IPS DF 4.7 (cell line): Measurements from ENCODE around the gene NNMT.

Source experiments
- DNase-seq: peaks from one replicate; pipeline ENCODE4 v3.0.0-alpha.2; 2013; ENCODE audit warnings: low spot score; ENCODE audit errors: extremely low read depth

The NNMT gene

GRCh38 chr11:114262681-114263512 lies 33.3 kb upstream of the NNMT start:
- no peak for DNase-seq

DNA sequence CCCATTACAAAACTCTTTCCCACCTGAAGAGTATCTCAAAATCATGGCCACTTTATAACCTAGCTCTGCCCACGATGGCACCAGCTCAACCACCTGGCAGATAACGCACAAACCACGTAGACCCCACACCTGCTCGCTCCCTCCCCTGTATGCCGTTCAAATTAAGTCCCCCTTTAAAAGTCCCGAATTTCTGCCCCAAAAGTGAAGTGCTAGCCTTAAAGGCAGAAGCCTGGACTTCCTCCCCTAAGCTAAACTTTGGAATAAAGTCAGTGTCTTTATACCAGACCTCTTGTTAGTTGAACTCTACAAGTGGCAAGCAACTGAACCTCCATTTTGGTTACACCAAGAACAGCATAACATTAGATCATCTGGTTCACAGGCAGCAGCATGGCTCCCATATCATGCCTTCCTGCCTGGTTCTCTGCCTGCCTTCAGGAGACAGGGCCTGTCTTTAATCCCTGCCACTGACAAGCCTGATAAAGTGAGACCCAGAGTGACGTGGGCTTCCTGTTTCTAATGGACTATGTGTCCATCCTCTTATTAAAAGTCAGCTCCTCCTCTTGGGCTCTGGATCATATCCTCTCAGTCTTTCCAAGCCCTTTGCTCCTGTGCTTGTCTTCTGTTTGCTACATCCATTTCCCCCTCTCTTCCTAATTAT lies 32.6 kb upstream of the NNMT start:
- DNase-seq, result no peak

- no peak for DNase-seq
Observed at GRCh38 chr11:114264381-114264780, 31.8 kb upstream of the NNMT start.

GRCh38 chr11:114265122-114265878 lies 30.9 kb upstream of the NNMT start:
- DNase-seq, result no peak

DNA sequence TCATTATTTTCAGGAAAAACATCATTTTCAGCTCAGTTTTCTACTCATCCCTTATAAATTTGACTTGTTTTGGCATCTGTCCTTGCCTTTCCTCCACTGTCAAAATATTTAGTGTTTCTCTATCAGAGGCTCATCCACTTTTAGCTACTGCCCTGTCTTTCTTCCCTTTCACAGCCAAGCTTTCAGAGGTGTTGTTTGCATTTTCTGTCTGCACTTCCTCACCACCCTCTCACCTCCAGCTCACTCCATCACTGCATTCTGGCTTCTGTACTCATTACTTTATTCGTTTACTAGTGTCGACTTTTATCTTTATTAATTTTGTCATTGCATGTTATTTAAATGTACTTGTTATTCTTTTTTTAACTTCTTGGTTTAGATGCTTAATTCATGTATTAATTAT lies 26.7 kb upstream of the NNMT start:
- DNase-seq, result no peak

- DNase-seq, result no peak
Observed at GRCh38 chr11:114270531-114271270, 25.5 kb upstream of the NNMT start.

DNA sequence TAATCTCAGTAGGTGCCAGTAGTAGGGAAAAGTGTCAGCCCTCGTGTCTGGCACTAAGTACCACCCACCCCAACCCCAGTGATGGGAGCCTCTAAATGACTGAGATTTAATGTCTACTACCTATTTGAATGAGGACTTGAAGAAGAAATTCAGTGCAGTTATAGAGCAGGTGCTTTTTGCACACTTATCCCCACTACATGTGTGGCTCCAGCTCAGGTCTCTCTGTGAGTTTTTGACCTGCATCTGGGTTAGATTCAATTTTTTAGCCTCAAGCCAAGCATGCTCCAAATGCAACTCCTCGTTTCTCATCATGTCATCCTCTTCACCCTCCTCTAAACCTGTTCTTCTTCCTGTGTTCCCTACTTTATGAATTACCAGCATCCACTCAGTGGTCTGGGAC lies 24.9 kb upstream of the NNMT start:
- DNase-seq, result no peak

- DNase-seq, result no peak
Observed at GRCh38 chr11:114272311-114272710, 23.9 kb upstream of the NNMT start.

- no peak for DNase-seq
Observed at GRCh38 chr11:114273071-114273470, 23.1 kb upstream of the NNMT start.

DNA sequence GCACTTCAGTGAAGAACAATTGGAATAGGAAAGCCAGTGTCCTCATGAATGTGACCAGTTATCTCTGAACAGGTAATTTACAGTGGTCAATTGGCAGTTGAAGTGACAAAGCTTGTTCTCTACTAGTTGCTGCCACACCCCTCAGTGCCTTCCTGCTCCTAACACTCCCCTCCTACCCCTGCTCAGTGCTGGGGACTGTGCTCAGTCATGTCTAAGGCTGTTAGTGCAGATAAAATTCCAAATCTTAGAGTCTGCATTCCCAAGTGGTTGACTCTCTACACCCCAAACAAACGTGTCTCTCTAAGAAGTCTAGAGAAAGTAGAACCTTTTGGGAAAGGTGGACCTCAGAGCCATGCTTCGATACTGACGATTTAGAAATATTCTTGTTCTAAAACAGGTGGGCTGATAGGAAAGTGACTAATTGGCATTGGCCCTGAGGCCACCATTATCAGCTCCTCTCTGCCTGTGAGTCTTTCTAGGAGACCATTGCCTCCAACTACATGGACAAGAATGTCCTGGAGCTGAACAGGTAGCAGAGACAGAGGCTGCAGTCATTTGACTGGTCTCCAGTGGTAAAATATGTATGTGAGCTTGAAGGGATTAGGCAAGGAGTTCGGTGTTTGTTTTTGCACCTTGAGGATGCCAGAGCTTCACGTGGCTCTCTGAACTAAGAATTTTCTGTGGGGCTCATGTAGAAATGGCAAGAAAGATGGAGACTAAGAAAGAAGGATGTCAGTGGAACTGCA lies 22.1 kb upstream of the NNMT start:
- no peak for DNase-seq

- DNase-seq, result no peak
Observed at GRCh38 chr11:114274637-114275036, 21.6 kb upstream of the NNMT start.

DNA sequence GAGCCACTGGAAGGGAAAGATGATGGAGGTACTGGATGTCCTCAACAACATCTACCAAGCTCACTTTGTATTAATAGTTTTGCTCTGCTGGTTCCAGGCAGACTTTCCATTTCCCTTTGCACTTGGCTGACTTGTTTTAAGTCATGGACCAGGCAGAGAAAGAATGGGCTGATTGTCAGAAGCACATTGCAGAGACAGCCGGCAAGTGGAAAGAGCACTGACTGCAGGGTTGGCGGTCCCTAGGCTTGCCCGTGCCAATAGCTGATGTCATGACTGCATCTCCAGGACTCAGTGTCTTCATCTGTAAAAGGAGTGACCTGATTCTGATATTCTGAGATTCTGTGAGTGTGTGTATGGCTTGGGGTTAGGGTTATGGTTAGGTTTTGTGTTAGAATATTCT lies 20.9 kb upstream of the NNMT start:
- no peak for DNase-seq

GRCh38 chr11:114276077-114276476 lies 20.1 kb upstream of the NNMT start:
- no peak for DNase-seq

GRCh38 chr11:114277637-114278341 lies 18.4 kb upstream of the NNMT start:
- no peak for DNase-seq

- no peak for DNase-seq
Observed at GRCh38 chr11:114278342-114279065, 17.7 kb upstream of the NNMT start.

- DNase-seq, result no peak
Observed at GRCh38 chr11:114279792-114280546, 16.2 kb upstream of the NNMT start.

- no peak for DNase-seq
Observed at GRCh38 chr11:114280696-114281095, 15.5 kb upstream of the NNMT start.

DNA sequence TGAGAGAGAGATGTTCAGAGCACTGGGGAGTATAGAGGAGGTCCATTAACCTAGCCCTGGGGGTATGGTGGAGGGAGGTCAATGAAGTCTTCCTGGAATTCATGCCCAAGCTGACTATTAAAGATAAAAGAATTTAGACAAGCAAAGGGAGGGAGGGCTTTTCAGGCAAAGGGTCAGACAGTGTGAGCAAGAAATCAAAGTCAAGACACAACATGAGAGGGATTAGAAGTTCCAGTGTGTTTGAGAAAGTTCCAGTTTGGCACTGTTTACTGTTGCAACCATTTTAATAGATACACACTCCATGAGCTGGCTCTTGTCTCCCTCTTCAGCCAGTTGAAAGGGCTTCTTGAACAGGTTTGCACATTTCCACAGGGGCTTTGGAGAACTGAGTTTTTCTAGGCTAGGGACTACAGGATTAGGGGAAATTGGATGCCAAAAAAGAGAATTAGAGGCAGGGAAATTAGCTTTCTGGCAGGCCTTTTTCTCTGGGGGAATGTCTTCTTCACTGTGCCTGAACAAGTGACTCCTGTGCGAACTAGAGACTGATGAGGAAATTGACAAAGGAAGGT lies 14.7 kb upstream of the NNMT start:
- DNase-seq, result no peak
